Measurements from ENCODE around the gene BLTP2. TPM values are rescaled to one million over a fixed set of nuclear protein-coding genes. Genes with fewer than 3 reads are reported as not detected.
"Not testable (repeated sequence)": the region's sequence is repeated elsewhere in the genome, so short reads cannot be mapped to it uniquely, and the experiment has no call there.

BLTP2 gene
- total RNA-seq, 1 experiment from 2014 or later, result 161 TPM

DNA sequence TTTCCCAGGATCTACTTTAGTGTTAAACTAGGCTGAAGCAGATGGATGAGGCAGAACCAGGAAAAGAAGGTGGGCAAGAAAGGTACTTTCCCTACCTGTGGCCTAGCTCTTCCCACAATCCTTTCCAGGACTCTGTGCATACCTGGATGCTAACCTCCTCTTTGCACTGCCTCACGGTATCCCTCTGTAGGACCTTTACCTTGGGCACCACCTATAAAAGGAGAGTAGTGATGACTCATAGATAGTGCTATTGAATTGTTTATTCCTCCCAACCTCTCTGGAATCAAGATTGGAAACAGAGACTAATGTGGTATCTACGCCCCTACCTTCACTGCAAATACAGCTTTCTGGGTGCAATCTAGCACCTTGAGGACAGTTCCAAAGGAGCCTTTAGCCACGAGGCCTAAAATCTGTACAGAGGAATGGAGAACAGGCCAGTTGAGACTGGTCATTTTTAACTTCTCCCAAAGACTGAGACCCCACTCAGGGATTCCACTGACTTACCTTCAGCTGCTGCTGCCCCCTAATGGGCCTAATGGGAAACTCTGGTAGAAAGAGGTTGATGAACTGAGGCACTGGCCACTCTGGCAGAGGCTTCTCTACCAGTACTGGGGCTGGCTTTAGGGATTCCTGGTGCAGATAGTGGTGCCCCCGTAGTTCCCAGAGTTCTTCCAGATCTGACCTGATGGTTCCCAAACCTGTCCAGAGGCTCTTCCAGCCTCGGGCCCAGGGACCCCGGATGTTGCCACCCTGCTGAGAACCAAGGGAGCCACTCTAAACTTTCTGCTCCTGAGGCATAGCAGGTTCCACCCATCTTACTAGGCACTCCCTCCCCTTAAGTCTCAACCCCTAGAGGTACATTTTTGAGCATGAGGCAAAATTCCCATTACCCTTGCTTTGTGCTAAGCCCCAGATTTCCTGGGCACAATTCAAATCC, 31.8 kb downstream of the BLTP2 start:
- DNase-seq, result peak in 1 of 2 experiments; percentile 25
- CTCF ChIA-PET, result interaction anchor here (0.6 kb wide), 1 partner anchor 60 kb away, joined by 11 read pairs; no protein-coding TSS in a partner anchor
- no TSS peak for BruUV-seq (replicated peaks)

DNA sequence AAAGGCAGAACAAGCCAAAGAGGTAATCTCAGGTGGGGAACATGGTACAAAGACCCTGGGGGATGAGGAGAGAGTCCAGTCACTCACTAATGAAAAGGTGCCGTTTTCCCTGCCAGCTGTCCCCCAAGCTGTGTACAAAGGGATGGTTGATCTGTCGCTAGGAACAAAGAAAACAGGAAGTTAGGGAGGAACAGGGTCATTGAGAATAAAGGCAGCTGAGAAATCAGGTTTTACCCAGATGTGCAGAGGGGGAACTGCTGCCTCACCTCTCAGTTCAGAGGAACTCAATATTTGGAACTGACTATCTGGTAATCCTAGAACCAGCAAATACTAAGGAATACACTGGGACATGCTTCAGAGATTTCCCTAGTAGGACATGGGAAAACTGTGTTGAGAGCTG, 32.4 kb downstream of the BLTP2 start:
- no peaks in the 10 kb centered on the region for H3K27me3 ChIP-seq (ENCODE audit: insufficient read depth, low read depth)
- H3K9me3 ChIP-seq (ENCODE audit: insufficient read depth, low read depth), result no peaks in the 10 kb centered on the region; the same call in 1 of the 2 replicates
- H3K9me2 ChIP-seq (ENCODE audit: insufficient read depth), result no peaks in the 10 kb centered on the region
- ChIA-PET POLR2A (ENCODE audit: unreplicated experiment) (no interaction called here), CTCF (no interaction called here)
- H3K36me3 ChIP-seq (ENCODE audit: low read depth), result peaks cover 15% of the 10 kb centered on the region
- H3F3A ChIP-seq (ENCODE audit: insufficient read depth, low read depth), result peaks cover 9% of the 10 kb centered on the region
- no peak overlapping the region for H3K4me3 ChIP-seq
- intact Hi-C loops (cut with micrococcal nuclease; ENCODE audit: unreplicated experiment), result loop anchor here (2.0 kb wide), 1 partner anchor 64 kb away; no protein-coding TSS in a partner anchor
- no peaks in the 10 kb centered on the region for H3K4me1 ChIP-seq (replicated peaks; ENCODE audit: insufficient read depth)
- no peaks in the 10 kb centered on the region for H4K20me1 ChIP-seq (ENCODE audit: insufficient read depth)
- no peak for DNase-seq
- no peak for TF ChIP-seq EZH2 (IDR thresholded peaks at IDR 0.05; ENCODE audit: low read depth)
- TF ChIP-seq, protein P1, sequence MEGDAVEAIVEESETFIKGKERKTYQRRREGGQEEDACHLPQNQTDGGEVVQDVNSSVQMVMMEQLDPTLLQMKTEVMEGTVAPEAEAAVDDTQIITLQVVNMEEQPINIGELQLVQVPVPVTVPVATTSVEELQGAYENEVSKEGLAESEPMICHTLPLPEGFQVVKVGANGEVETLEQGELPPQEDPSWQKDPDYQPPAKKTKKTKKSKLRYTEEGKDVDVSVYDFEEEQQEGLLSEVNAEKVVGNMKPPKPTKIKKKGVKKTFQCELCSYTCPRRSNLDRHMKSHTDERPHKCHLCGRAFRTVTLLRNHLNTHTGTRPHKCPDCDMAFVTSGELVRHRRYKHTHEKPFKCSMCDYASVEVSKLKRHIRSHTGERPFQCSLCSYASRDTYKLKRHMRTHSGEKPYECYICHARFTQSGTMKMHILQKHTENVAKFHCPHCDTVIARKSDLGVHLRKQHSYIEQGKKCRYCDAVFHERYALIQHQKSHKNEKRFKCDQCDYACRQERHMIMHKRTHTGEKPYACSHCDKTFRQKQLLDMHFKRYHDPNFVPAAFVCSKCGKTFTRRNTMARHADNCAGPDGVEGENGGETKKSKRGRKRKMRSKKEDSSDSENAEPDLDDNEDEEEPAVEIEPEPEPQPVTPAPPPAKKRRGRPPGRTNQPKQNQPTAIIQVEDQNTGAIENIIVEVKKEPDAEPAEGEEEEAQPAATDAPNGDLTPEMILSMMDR (conservative IDR thresholded peaks at IDR 0.05), result no peak
- no peaks in the 10 kb centered on the region for H3K79me2 ChIP-seq (ENCODE audit: low read depth)
- H3K27ac ChIP-seq, result no peak overlapping the region
- no TSS peak for BruUV-seq (replicated peaks)
- H2AFZ ChIP-seq, result no peak overlapping the region
- no peak overlapping the region for H3K4me2 ChIP-seq

More for the DNA sequence above, 31.8 kb downstream of the BLTP2 start:
- H3K27ac ChIP-seq, result no peak overlapping the region
- no peaks in the 10 kb centered on the region for H3K9me2 ChIP-seq (ENCODE audit: insufficient read depth)
- H3K79me2 ChIP-seq (ENCODE audit: low read depth), result no peaks in the 10 kb centered on the region
- no peak overlapping the region for H3K4me2 ChIP-seq
- H3K36me3 ChIP-seq (ENCODE audit: low read depth), result peaks cover 15% of the 10 kb centered on the region
- no peaks in the 10 kb centered on the region for H3K27me3 ChIP-seq (ENCODE audit: insufficient read depth, low read depth)
- H3K4me3 ChIP-seq, result no peak overlapping the region
- no peaks in the 10 kb centered on the region; the same call in 1 of the 2 replicates for H3K9me3 ChIP-seq (ENCODE audit: insufficient read depth, low read depth)
- TF ChIP-seq, protein P1 (conservative IDR thresholded peaks at IDR 0.05), result peak; percentile 66
- TF ChIP-seq EZH2 (IDR thresholded peaks at IDR 0.05; ENCODE audit: low read depth), result no peak
- H4K20me1 ChIP-seq (ENCODE audit: insufficient read depth), result no peaks in the 10 kb centered on the region
- intact Hi-C loops (cut with micrococcal nuclease; ENCODE audit: unreplicated experiment), result loop anchor here (1.0 to 2.0 kb wide), 2 partner anchors 64 to 119 kb away; no protein-coding TSS in a partner anchor
- H2AFZ ChIP-seq, result no peak overlapping the region
- H3K4me1 ChIP-seq (replicated peaks; ENCODE audit: insufficient read depth), result no peaks in the 10 kb centered on the region
- H3F3A ChIP-seq (ENCODE audit: insufficient read depth, low read depth), result peaks cover 9% of the 10 kb centered on the region
- POLR2A ChIA-PET (ENCODE audit: unreplicated experiment), result interaction anchor here (0.5 kb wide), 1 partner anchor 33 kb away, joined by 4 read pairs; no protein-coding TSS in a partner anchor

DNA sequence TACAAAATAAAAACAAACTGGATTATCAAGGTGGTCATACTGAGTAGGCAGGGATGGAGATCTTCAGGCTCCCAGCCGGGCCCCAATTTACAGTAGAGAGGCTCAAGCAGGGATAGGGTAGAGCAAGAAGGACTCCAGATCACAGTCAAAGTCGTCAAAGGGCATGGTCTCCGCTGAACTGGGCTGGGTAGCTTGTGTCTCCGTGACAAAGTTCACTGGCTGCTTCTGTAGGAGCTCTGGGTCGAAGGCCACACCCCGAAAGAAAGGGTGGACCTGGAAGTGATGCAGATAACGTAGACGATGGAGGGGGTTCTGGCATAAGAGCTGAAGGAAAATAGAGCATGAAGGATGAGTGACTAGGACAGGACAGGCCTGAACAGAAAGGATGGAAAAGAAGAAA, 34.6 kb downstream of the BLTP2 start:
- no peak for TF ChIP-seq EZH2 (IDR thresholded peaks at IDR 0.05; ENCODE audit: low read depth)
- TF ChIP-seq, protein P1 (conservative IDR thresholded peaks at IDR 0.05), result no peak
- H3K9me3 ChIP-seq (ENCODE audit: insufficient read depth, low read depth), result no peaks in the 10 kb centered on the region; the same call in 1 of the 2 replicates
- no peak overlapping the region for H3K4me3 ChIP-seq
- H2AFZ ChIP-seq, result no peak overlapping the region
- H3K9me2 ChIP-seq (ENCODE audit: insufficient read depth), result no peaks in the 10 kb centered on the region
- no peak overlapping the region for H3K27ac ChIP-seq
- no peaks in the 10 kb centered on the region for H3K79me2 ChIP-seq (ENCODE audit: low read depth)
- ChIA-PET POLR2A (ENCODE audit: unreplicated experiment) (interaction anchor here (0.7 kb wide), 1 partner anchor 1072 kb away, joined by 4 read pairs; no protein-coding TSS in a partner anchor), CTCF (no interaction called here)
- no peaks in the 10 kb centered on the region for H3K4me1 ChIP-seq (replicated peaks; ENCODE audit: insufficient read depth)
- H4K20me1 ChIP-seq (ENCODE audit: insufficient read depth), result no peaks in the 10 kb centered on the region
- no peak overlapping the region for H3K4me2 ChIP-seq
- peaks cover 9% of the 10 kb centered on the region for H3F3A ChIP-seq (ENCODE audit: insufficient read depth, low read depth)
- BruUV-seq (replicated peaks), result no TSS peak
- H3K36me3 ChIP-seq (ENCODE audit: low read depth), result 0 out of 2 replicates have a peak, but pooled peaks cover 4% of the 10 kb centered on the region
- H3K27me3 ChIP-seq (ENCODE audit: insufficient read depth, low read depth), result no peaks in the 10 kb centered on the region
- intact Hi-C loops (cut with micrococcal nuclease; ENCODE audit: unreplicated experiment), result no loop called here
- no peak for DNase-seq

DNA sequence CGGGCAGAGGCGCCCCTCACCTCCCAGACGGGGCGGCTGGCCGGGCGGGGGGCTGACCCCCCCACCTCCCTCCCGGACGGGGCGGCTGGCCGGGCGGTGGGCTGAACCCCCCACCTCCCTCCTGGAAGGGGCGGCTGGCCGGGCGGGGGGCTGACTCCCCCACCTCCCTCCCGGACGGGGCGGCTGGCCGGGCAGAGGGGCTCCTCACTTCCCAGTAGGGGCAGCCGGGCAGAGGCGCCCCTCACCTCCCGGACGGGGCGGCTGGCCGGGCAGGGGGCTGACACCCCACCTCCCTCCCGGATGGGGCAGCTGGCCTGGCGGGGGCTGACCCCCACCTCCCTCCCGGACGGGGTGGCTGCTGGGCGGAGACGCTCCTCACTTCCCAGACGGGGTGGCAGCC, 40.9 kb downstream of the BLTP2 start:
- H3K4me2 ChIP-seq; H3K9me2 ChIP-seq (ENCODE audit: insufficient read depth); DNase-seq; H3K27ac ChIP-seq; CTCF ChIA-PET; H3K9me3 ChIP-seq (ENCODE audit: insufficient read depth, low read depth); H4K20me1 ChIP-seq (ENCODE audit: insufficient read depth); BruUV-seq (replicated peaks); POLR2A ChIA-PET (ENCODE audit: unreplicated experiment); H3K27me3 ChIP-seq (ENCODE audit: insufficient read depth, low read depth); H3K4me1 ChIP-seq (replicated peaks; ENCODE audit: insufficient read depth); intact Hi-C loops (cut with micrococcal nuclease; ENCODE audit: unreplicated experiment); H2AFZ ChIP-seq; H3K36me3 ChIP-seq (ENCODE audit: low read depth); H3K4me3 ChIP-seq; H3K79me2 ChIP-seq (ENCODE audit: low read depth): not testable (repeated sequence)
- peaks cover 24% of the 10 kb centered on the region for H3F3A ChIP-seq (ENCODE audit: insufficient read depth, low read depth)

Data from PC-9 (cell line).